HG03354 (cell line): ENCODE measurements around the gene NUDT1.

ENCODE experiments used
- ATAC-seq: cut with Tn5 transposase; IDR thresholded peaks from one replicate; pipeline ENCODE4 v1.9.1; 2021; ENCODE audit warnings: mild to moderate bottlenecking; ENCODE audit not compliant: unreplicated experiment, poor library complexity, severe bottlenecking

The NUDT1 gene

GRCh38 chr7:2241580-2242540, at the start of gene NUDT1, which contains the start of gene MRM2:
TSS of gene NUDT1 (plus strand) at chr7:2242226. CDS start at chr7:2244575, 2,349 bp downstream.
TSS of gene MRM2 (minus strand) at chr7:2242205. CDS start at chr7:2242169, 36 bp downstream.
- ATAC-seq: peak; percentile 73

- ATAC-seq: no peak
Measured at GRCh38 chr7:2192831-2193534, 49.0 kb upstream of the NUDT1 start.

GRCh38 chr7:2193575-2194305, 48.3 kb upstream of the NUDT1 start:
- no peak for ATAC-seq

GRCh38 chr7:2195400-2196246, 46.4 kb upstream of the NUDT1 start:
- no peak for ATAC-seq

GRCh38 chr7:2196381-2197378, 45.3 kb upstream of the NUDT1 start:
- ATAC-seq: no peak

- no peak for ATAC-seq
Measured at GRCh38 chr7:2197436-2198155, 44.4 kb upstream of the NUDT1 start.

- no peak for ATAC-seq
Measured at GRCh38 chr7:2198206-2198605, 43.8 kb upstream of the NUDT1 start.

- no peak for ATAC-seq
Measured at GRCh38 chr7:2198760-2199159, 43.3 kb upstream of the NUDT1 start.

GRCh38 chr7:2199528-2199927, 42.5 kb upstream of the NUDT1 start:
- no peak for ATAC-seq

- ATAC-seq: no peak
Measured at GRCh38 chr7:2199956-2200583, 42.0 kb upstream of the NUDT1 start.

GRCh38 chr7:2200584-2200980, 41.4 kb upstream of the NUDT1 start:
- no peak for ATAC-seq

- ATAC-seq: no peak
Measured at GRCh38 chr7:2201128-2201527, 40.9 kb upstream of the NUDT1 start.

- ATAC-seq: no peak
Measured at GRCh38 chr7:2201686-2202360, 40.2 kb upstream of the NUDT1 start.

GRCh38 chr7:2202361-2202761, 39.7 kb upstream of the NUDT1 start:
- ATAC-seq: no peak

- no peak for ATAC-seq
Measured at GRCh38 chr7:2202901-2203765, 38.9 kb upstream of the NUDT1 start.
